CD4-positive, alpha-beta T cell treated with Interleukin-6 for 4 hours (primary cell): ENCODE measurements around the gene GINS2.

Experiments
- DNase-seq: peaks from one replicate; pipeline ENCODE4 v3.0.0-alpha.2; 2020; ENCODE audit warnings: mixed read lengths

The GINS2 gene

GRCh38 chr16:85665373-85665740 is 23.4 kb downstream of the GINS2 start:
- DNase-seq: no peak

GRCh38 chr16:85664580-85665372 is 24.0 kb downstream of the GINS2 start:
- DNase-seq: no peak

GRCh38 chr16:85663891-85664321 is 24.8 kb downstream of the GINS2 start:
- DNase-seq: no peak

GRCh38 chr16:85662976-85663830 is 25.6 kb downstream of the GINS2 start:
- DNase-seq: no peak

- no peak for DNase-seq
Observed at GRCh38 chr16:85662482-85662812, 26.3 kb downstream of the GINS2 start.

- no peak for DNase-seq
Observed at GRCh38 chr16:85661740-85662481, 26.8 kb downstream of the GINS2 start.

GRCh38 chr16:85660843-85661739 is 27.7 kb downstream of the GINS2 start:
- DNase-seq: no peak

- DNase-seq: peak; percentile 61
Observed at GRCh38 chr16:85659805-85660511, 28.8 kb downstream of the GINS2 start.

GRCh38 chr16:85659336-85659735 is 29.4 kb downstream of the GINS2 start:
- DNase-seq: no peak

- no peak for DNase-seq
Observed at GRCh38 chr16:85658504-85659326, 30.0 kb downstream of the GINS2 start.

- DNase-seq: no peak
Observed at GRCh38 chr16:85657996-85658395, 30.8 kb downstream of the GINS2 start.

GRCh38 chr16:85657267-85657650 is 31.5 kb downstream of the GINS2 start:
- no peak for DNase-seq

GRCh38 chr16:85656351-85657266 is 32.1 kb downstream of the GINS2 start:
- no peak for DNase-seq

- no peak for DNase-seq
Observed at GRCh38 chr16:85655216-85656129, 33.3 kb downstream of the GINS2 start.

- DNase-seq: no peak
Observed at GRCh38 chr16:85654251-85655095, 34.3 kb downstream of the GINS2 start.

GRCh38 chr16:85653290-85653891 is 35.4 kb downstream of the GINS2 start:
- no peak for DNase-seq
